ENCODE data around the gene HOOK1. TPM values are rescaled to one million over a fixed set of nuclear protein-coding genes. Genes with fewer than 3 reads are reported as not detected.

HOOK1 gene
- total and polyA plus RNA-seq, 2 of the 13 experiments (the other 11 are each of a cell fraction or from before 2014, with no cell fraction given) = 11.3 to 24.2 TPM

GRCh38 chr1:59814901-59815825 lies at the start of gene HOOK1 (continued):
- no peak; the same call in none of the 2 replicates for TF ChIP-seq ZNF574 (CRISPR knock-in tag; IDR thresholded peaks at IDR 0.05)
- TF ChIP-seq KLF16 (CRISPR knock-in tag; IDR thresholded peaks at IDR 0.05) = no peak
- no peak; the same call in 1 of the 2 replicates for TF ChIP-seq ATF3 (CRISPR knock-in tag; IDR thresholded peaks at IDR 0.05)
- no peak for TF ChIP-seq ZNF280D (CRISPR knock-in tag; IDR thresholded peaks at IDR 0.05)
- TF ChIP-seq ZNF768 (CRISPR knock-in tag; IDR thresholded peaks at IDR 0.05) = peak; percentile 51; the same call in 1 of the 2 replicates
- no peak for TF ChIP-seq ZNF83 (CRISPR knock-in tag; IDR thresholded peaks at IDR 0.05; ENCODE audit: borderline replicate concordance)
- TF ChIP-seq ZNF709 (CRISPR knock-in tag; IDR thresholded peaks at IDR 0.05) = 0 out of 2 replicates have a peak, but pooled peaks have one; percentile 42
- peak; percentile 48 for TF ChIP-seq HOXA3 (CRISPR knock-in tag; IDR thresholded peaks at IDR 0.05)
- TF ChIP-seq UBTF (CRISPR knock-in tag; IDR thresholded peaks at IDR 0.05) = no peak; the same call in 1 of the 2 replicates
- TF ChIP-seq KLF11 (CRISPR knock-in tag; IDR thresholded peaks at IDR 0.05) = 0 out of 2 replicates have a peak, but pooled peaks have one; percentile 72
- TF ChIP-seq PAWR (CRISPR knock-in tag; IDR thresholded peaks at IDR 0.05; ENCODE audit: borderline replicate concordance) = no peak
- no peak for TF ChIP-seq ZNF207 (IDR thresholded peaks at IDR 0.05; ENCODE audit: borderline replicate concordance)

Measured in HepG2 (cell line).